ENCODE measurements around the gene AP5B1. TPM values are rescaled to one million over a fixed set of nuclear protein-coding genes. Genes with fewer than 3 reads are reported as not detected.
A peak's percentile ranks its signal among the peaks of the same experiment; 100 is the strongest.

AP5B1 gene
- total and polyA plus RNA-seq, 4 donors: 8.6 to 35.5 (median 24.0) TPM

- Histone ChIP-seq H3K36me3 (ENCODE audit: control insufficient read depth in 4 of 4, insufficient read depth in 4 of 4, low read length in 4 of 4) (no peaks in the 10 kb centered on the region), H3K27ac (ENCODE audit: low read depth in 1 of 2, low read length in 1 of 2) (no peak overlapping the region), H3K4me3 (no peak overlapping the region), H3K27me3 (ENCODE audit: control insufficient read depth in 3 of 3, insufficient read depth in 3 of 3, low read length in 2 of 3) (no peaks in the 10 kb centered on the region), H3K4me1 (ENCODE audit: control insufficient read depth in 5 of 5, insufficient read depth in 5 of 5, low read length in 5 of 5) (no peaks in the 10 kb centered on the region), H3K9me3 (ENCODE audit: control insufficient read depth in 4 of 4, insufficient read depth in 3 of 4, low read length in 3 of 4) (no peaks in the 10 kb centered on the region), H3K9ac (ENCODE audit: insufficient read depth in 1 of 2, low read length in 2 of 2) (no peak overlapping the region)
- TF ChIP-seq CTCF (IDR thresholded peaks at IDR 0.05; ENCODE audit: control extremely low read depth, extremely low read depth): no peak
- no peak for ATAC-seq (ENCODE audit: insufficient read depth, low FRiP score)
- WGBS, 2 donors: 89 to 97% methylated on average over 14 to 15 of the region's 15 CpGs
- no peak for DNase-seq
These were observed 52.9 kb downstream of the AP5B1 start for GRCh38 chr11:65727865-65728264.

GRCh38 chr11:65726660-65727059 is 54.1 kb downstream of the AP5B1 start:
- 75 to 76% methylated on average over 6 of the region's 6 CpGs for WGBS, 2 donors
- ATAC-seq (ENCODE audit: insufficient read depth, low FRiP score): no peak
- Histone ChIP-seq H3K4me3 (no peak overlapping the region), H3K9ac (ENCODE audit: insufficient read depth in 1 of 2, low read length in 2 of 2) (peak overlapping the region in 1 of 2 donors; percentile 0), H3K4me1 (ENCODE audit: control insufficient read depth in 5 of 5, insufficient read depth in 5 of 5, low read length in 5 of 5) (no peaks in the 10 kb centered on the region), H3K9me3 (ENCODE audit: control insufficient read depth in 4 of 4, insufficient read depth in 3 of 4, low read length in 3 of 4) (no peaks in the 10 kb centered on the region), H3K36me3 (ENCODE audit: control insufficient read depth in 4 of 4, insufficient read depth in 4 of 4, low read length in 4 of 4) (no peaks in the 10 kb centered on the region), H3K27me3 (ENCODE audit: control insufficient read depth in 3 of 3, insufficient read depth in 3 of 3, low read length in 2 of 3) (no peaks in the 10 kb centered on the region), H3K27ac (ENCODE audit: low read depth in 1 of 2, low read length in 1 of 2) (no peak overlapping the region)
- no peak for TF ChIP-seq CTCF (IDR thresholded peaks at IDR 0.05; ENCODE audit: control extremely low read depth, extremely low read depth)
- no peak for DNase-seq

Other genes starting within 250 kb of the AP5B1 start
- gene LTBP3, start 222.6 kb downstream of the AP5B1 start, total RNA-seq: 100 to 1,000 TPM; 100 to 111 TPM
- gene LTBP3, start 222.6 kb downstream of the AP5B1 start, polyA plus RNA-seq: 10 to 100 TPM; 39.1 to 46.6 TPM
- gene ZNRD2, start 210.5 kb downstream of the AP5B1 start, total RNA-seq: 10 to 100 TPM; 22.0 to 35.9 TPM
- gene ZNRD2, start 210.5 kb downstream of the AP5B1 start, polyA plus RNA-seq: 10 to 100 TPM; 65.6 to 81.5 TPM
- gene FAM89B, start 208.4 kb downstream of the AP5B1 start, total RNA-seq: 10 to 100 TPM; 20.6 to 53.5 TPM
- 10 to 100 TPM; 44.4 TPM for gene FAM89B, start 208.4 kb downstream of the AP5B1 start, polyA plus RNA-seq
- 100 to 1,000 TPM in 1 of 2 donors, 10 to 100 TPM in 1; 58.3 to 154 TPM for gene EHBP1L1, start 204.9 kb downstream of the AP5B1 start, total RNA-seq
- 100 to 1,000 TPM in 1 of 2 donors, 10 to 100 TPM in 1; 49.8 to 125 TPM for gene EHBP1L1, start 204.9 kb downstream of the AP5B1 start, polyA plus RNA-seq
- 1 to 10 TPM in 1 of 2 donors, under 1 TPM in 1; 0.46 to 1.1 TPM for gene KCNK7, start 185.2 kb downstream of the AP5B1 start, total RNA-seq
- 1 to 10 TPM; 1.5 to 2.8 TPM for gene KCNK7, start 185.2 kb downstream of the AP5B1 start, polyA plus RNA-seq
- gene MAP3K11, start 166.8 kb downstream of the AP5B1 start, total RNA-seq: 100 to 1,000 TPM in 1 of 2 donors, 10 to 100 TPM in 1; 60.0 to 108 TPM
- 10 to 100 TPM; 68.5 to 80.1 TPM for gene MAP3K11, start 166.8 kb downstream of the AP5B1 start, polyA plus RNA-seq
- 10 to 100 TPM; 13.9 to 53.8 TPM for gene PCNX3, start 165.2 kb downstream of the AP5B1 start, total RNA-seq
- 10 to 100 TPM; 16.1 to 24.8 TPM for gene PCNX3, start 165.2 kb downstream of the AP5B1 start, polyA plus RNA-seq
- 10 to 100 TPM; 39.7 to 82.8 TPM for gene SIPA1, start 142.9 kb downstream of the AP5B1 start, total RNA-seq
- gene SIPA1, start 142.9 kb downstream of the AP5B1 start, polyA plus RNA-seq: 100 to 1,000 TPM in 1 of 2 donors, 10 to 100 TPM in 1; 82.8 to 102 TPM
- gene RELA, start 118.1 kb downstream of the AP5B1 start, total RNA-seq: 10 to 100 TPM; 50.2 to 72.6 TPM
- 10 to 100 TPM; 34.8 to 65.8 TPM for gene RELA, start 118.1 kb downstream of the AP5B1 start, polyA plus RNA-seq
- gene KAT5, start 68.7 kb downstream of the AP5B1 start, total RNA-seq: 10 to 100 TPM; 45.3 to 88.6 TPM
- 10 to 100 TPM; 70.0 to 95.3 TPM for gene KAT5, start 68.7 kb downstream of the AP5B1 start, polyA plus RNA-seq
- gene RNASEH2C, start 60.2 kb downstream of the AP5B1 start, total RNA-seq: 10 to 100 TPM; 21.8 to 62.3 TPM
- 10 to 100 TPM; 88.5 to 97.7 TPM for gene RNASEH2C, start 60.2 kb downstream of the AP5B1 start, polyA plus RNA-seq
- under 1 TPM; 0.17 to 0.77 TPM for gene OVOL1, start 6.1 kb upstream of the AP5B1 start, total RNA-seq
- 1 to 10 TPM in 1 of 2 donors, under 1 TPM in 1; 0.96 to 1.4 TPM for gene OVOL1, start 6.1 kb upstream of the AP5B1 start, polyA plus RNA-seq
- gene SNX32, start 53.0 kb upstream of the AP5B1 start, total RNA-seq: under 1 TPM; 0.52 to 0.77 TPM
- under 1 TPM; 0.14 to 0.88 TPM for gene SNX32, start 53.0 kb upstream of the AP5B1 start, polyA plus RNA-seq
- gene CFL1, start 77.2 kb upstream of the AP5B1 start, total RNA-seq: 100 to 1,000 TPM; 387 to 967 TPM
- gene CFL1, start 77.2 kb upstream of the AP5B1 start, polyA plus RNA-seq: 1,000 to 10,000 TPM in 1 of 2 donors, 100 to 1,000 TPM in 1; 493 to 1,282 TPM
- gene MUS81, start 79.5 kb upstream of the AP5B1 start, total RNA-seq: 10 to 100 TPM; 35.0 to 61.4 TPM
- 10 to 100 TPM; 46.2 to 62.2 TPM for gene MUS81, start 79.5 kb upstream of the AP5B1 start, polyA plus RNA-seq
- gene EFEMP2, start 91.8 kb upstream of the AP5B1 start, total RNA-seq: 10 to 100 TPM; 62.8 to 67.0 TPM
- 10 to 100 TPM; 34.2 to 44.8 TPM for gene EFEMP2, start 91.8 kb upstream of the AP5B1 start, polyA plus RNA-seq
- 1 to 10 TPM; 3.1 to 4.6 TPM for gene CTSW, start 98.9 kb upstream of the AP5B1 start, total RNA-seq
- gene CTSW, start 98.9 kb upstream of the AP5B1 start, polyA plus RNA-seq: 1 to 10 TPM; 2.9 to 8.7 TPM
- 10 to 100 TPM; 49.8 to 74.6 TPM for gene FIBP, start 107.5 kb upstream of the AP5B1 start, total RNA-seq
- 10 to 100 TPM; 47.1 to 77.2 TPM for gene FIBP, start 107.5 kb upstream of the AP5B1 start, polyA plus RNA-seq
- 10 to 100 TPM; 20.7 to 55.4 TPM for gene CCDC85B, start 109.7 kb upstream of the AP5B1 start, total RNA-seq
- gene CCDC85B, start 109.7 kb upstream of the AP5B1 start, polyA plus RNA-seq: 10 to 100 TPM; 52.5 to 63.4 TPM
- 10 to 100 TPM in 1 of 2 donors, under 1 TPM in 1; 0.43 to 11.4 TPM for gene FOSL1, start 119.4 kb upstream of the AP5B1 start, total RNA-seq
- gene FOSL1, start 119.4 kb upstream of the AP5B1 start, polyA plus RNA-seq: 10 to 100 TPM; 19.2 to 19.9 TPM
- 10 to 100 TPM; 17.9 to 38.8 TPM for gene C11orf68, start 138.1 kb upstream of the AP5B1 start, total RNA-seq
- 10 to 100 TPM; 26.8 to 30.8 TPM for gene C11orf68, start 138.1 kb upstream of the AP5B1 start, polyA plus RNA-seq
- 10 to 100 TPM; 40.8 to 92.7 TPM for gene DRAP1, start 138.4 kb upstream of the AP5B1 start, total RNA-seq
- 100 to 1,000 TPM in 1 of 2 donors, 10 to 100 TPM in 1; 99.4 to 140 TPM for gene DRAP1, start 138.4 kb upstream of the AP5B1 start, polyA plus RNA-seq
- gene TSGA10IP, start 164.5 kb upstream of the AP5B1 start, total RNA-seq: under 1 TPM; 0.34 TPM
- under 1 TPM; 0.07 to 0.20 TPM for gene TSGA10IP, start 164.5 kb upstream of the AP5B1 start, polyA plus RNA-seq
- 10 to 100 TPM; 31.4 to 52.3 TPM for gene SART1, start 180.8 kb upstream of the AP5B1 start, total RNA-seq
- gene SART1, start 180.8 kb upstream of the AP5B1 start, polyA plus RNA-seq: 100 to 1,000 TPM in 1 of 2 donors, 10 to 100 TPM in 1; 44.3 to 145 TPM
- 10 to 100 TPM; 27.4 to 33.2 TPM for gene EIF1AD, start 221.2 kb upstream of the AP5B1 start, total RNA-seq
- gene EIF1AD, start 221.2 kb upstream of the AP5B1 start, polyA plus RNA-seq: 10 to 100 TPM; 22.0 to 29.9 TPM
- 100 to 1,000 TPM in 1 of 2 donors, 10 to 100 TPM in 1; 17.7 to 185 TPM for gene BANF1, start 221.5 kb upstream of the AP5B1 start, total RNA-seq
- 100 to 1,000 TPM; 132 to 315 TPM for gene BANF1, start 221.5 kb upstream of the AP5B1 start, polyA plus RNA-seq
- 10 to 100 TPM in 1 of 2 donors, 1 to 10 TPM in 1; 7.1 to 17.7 TPM for gene CST6, start 231.0 kb upstream of the AP5B1 start, total RNA-seq
- 10 to 100 TPM; 31.7 to 38.8 TPM for gene CST6, start 231.0 kb upstream of the AP5B1 start, polyA plus RNA-seq
- gene CATSPER1, start 245.5 kb upstream of the AP5B1 start, total RNA-seq: 1 to 10 TPM in 1 of 2 donors, not detected in 1; 2.9 TPM
- 1 to 10 TPM; 3.1 to 3.3 TPM for gene CATSPER1, start 245.5 kb upstream of the AP5B1 start, polyA plus RNA-seq